GM23248 (cell line): Measurements from ENCODE around the gene FBXL2. TPM values are rescaled to one million over a fixed set of nuclear protein-coding genes. Genes with fewer than 3 reads are reported as not detected.
A peak's percentile ranks its signal among the peaks of the same experiment; 100 is the strongest.

Source experiments
- DNase-seq: peaks from one replicate; pipeline ENCODE4 v3.0.0-alpha.2; 2015
- H2AFZ ChIP-seq: fragments of 200-600 bp; sonication (generic); 2 replicates; pipeline ENCODE4 v1.6.1; 2016; ENCODE audit warnings: antibody characterized with exemption
- H3F3A ChIP-seq: fragments of 200-600 bp; sonication (generic); 2 replicates; pipeline ENCODE4 v1.6.1; 2016; ENCODE audit warnings: mild to moderate bottlenecking, antibody characterized with exemption, mixed run types; ENCODE audit not compliant: insufficient read depth
- H3K27ac ChIP-seq: fragments of 200-600 bp; sonication (generic); 2 replicates; pipeline ENCODE4 v1.5.1; 2016; ENCODE audit warnings: mild to moderate bottlenecking
- H3K27me3 ChIP-seq: fragments of 200-600 bp; sonication (generic); replicated peaks from 2 replicates; pipeline ENCODE4 v1.6.1; 2016; ENCODE audit warnings: mild to moderate bottlenecking; ENCODE audit not compliant: insufficient read depth
- H3K36me3 ChIP-seq: fragments of 200-600 bp; sonication (generic); 2 replicates; pipeline ENCODE4 v1.6.1; 2016; ENCODE audit warnings: low read depth, mild to moderate bottlenecking
- H3K4me1 ChIP-seq: fragments of 200-600 bp; sonication (generic); 2 replicates; pipeline ENCODE4 v1.6.1; 2016; ENCODE audit warnings: mild to moderate bottlenecking; ENCODE audit not compliant: insufficient read depth
- H3K4me2 ChIP-seq: fragments of 200-600 bp; sonication (generic); one replicate; pipeline ENCODE4 v1.6.1; 2016; ENCODE audit warnings: mild to moderate bottlenecking; ENCODE audit not compliant: unreplicated experiment
- H3K4me3 ChIP-seq: fragments of 200-600 bp; sonication (generic); 2 replicates; pipeline ENCODE4 v1.5.1; 2016; ENCODE audit warnings: mild to moderate bottlenecking
- H3K79me2 ChIP-seq: fragments of 200-600 bp; sonication (generic); 2 replicates; pipeline ENCODE4 v1.6.1; 2016; ENCODE audit warnings: mild to moderate bottlenecking; ENCODE audit not compliant: insufficient read depth
- H3K9ac ChIP-seq: fragments of 200-600 bp; sonication (generic); 2 replicates; pipeline ENCODE4 v1.6.1; 2016; ENCODE audit warnings: mild to moderate bottlenecking
- H3K9me2 ChIP-seq: fragments of 200-600 bp; sonication (generic); 2 replicates; pipeline ENCODE4 v1.6.1; 2016; ENCODE audit warnings: mixed run types, mild to moderate bottlenecking, moderate library complexity; ENCODE audit not compliant: insufficient read depth
- H3K9me3 ChIP-seq: fragments of 200-600 bp; sonication (generic); one replicate; pipeline ENCODE4 v1.6.1; 2017; ENCODE audit warnings: low read depth
- H4K20me1 ChIP-seq: fragments of 200-600 bp; sonication (generic); 2 replicates; pipeline ENCODE4 v1.6.0; 2016; ENCODE audit not compliant: insufficient read depth
- EZH2 ChIP-seq: fragments of 200-600 bp; sonication (generic); IDR thresholded peaks from 2 replicates; pipeline ENCODE4 v1.6.1; 2018; ENCODE audit warnings: antibody characterized with exemption, mild to moderate bottlenecking; ENCODE audit not compliant: insufficient read depth, poor library complexity, severe bottlenecking
- EZH2phosphoT487 ChIP-seq: fragments of 200-600 bp; sonication (generic); IDR thresholded peaks from 2 replicates; pipeline ENCODE4 v1.6.1; 2018; ENCODE audit warnings: antibody characterized with exemption, moderate library complexity, mild to moderate bottlenecking, low read depth; ENCODE audit not compliant: insufficient read depth
- WGBS, 2 experiments: methylation state at CpG; one replicate each; pipeline ENCODE4 v1.1.6; 2015 to 2017; ENCODE audit warnings: low lambda C conversion rate in 2 of 2, low coverage in 1 of 2; ENCODE audit errors: missing lambda C conversion rate in 2 of 2; 5-methylcytosine and 5-hydroxymethylcytosine counted together
- in situ Hi-C: fragments of 300-500 bp; cut with MboI; formaldehyde crosslinking; loops from 2 replicates; pipeline ENCODE4 v1.15.0; 2020
- polyA plus RNA-seq: library from polyadenylated mRNA; unstranded; fragments of >200 nt; fragmentation: Nextera tagmentation; extraction: Ambion mirVana; gene quantifications from 2 replicates; pipeline ENCODE4 v1.2.1, GENCODE V29; 2016
- total RNA-seq: library from RNA; depleted of rRNA; stranded (reverse); fragments of >200 nt; shearing (Covaris generic); gene quantifications from 2 replicates; pipeline ENCODE4 v1.2.3, GENCODE V29; 2014

Gene FBXL2
- total and polyA plus RNA-seq, 2 experiments from 2014 or later: 3.2 to 3.4 TPM

DNA sequence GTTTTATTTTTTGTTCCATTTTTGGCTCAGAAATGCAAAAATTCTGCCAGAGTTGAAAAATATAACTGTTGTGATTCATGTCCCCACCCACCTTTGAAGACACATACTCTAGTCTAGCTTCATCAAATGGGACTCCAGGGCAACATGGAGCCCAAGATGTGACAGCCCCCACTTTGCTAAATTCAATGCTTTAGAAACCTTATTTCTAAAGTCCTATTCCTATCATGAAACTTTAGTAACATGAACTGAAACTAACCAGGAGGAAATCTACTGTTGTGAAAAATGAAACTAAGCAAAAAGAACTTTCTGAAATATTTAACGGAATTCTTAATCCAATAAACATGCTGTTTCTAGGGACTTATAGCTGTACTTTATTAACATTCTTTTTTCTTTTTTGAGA lies 142.7 kb downstream of the FBXL2 start:
- TF ChIP-seq EZH2phosphoT487 (no peak), EZH2 (no peak)
- no peaks in the 10 kb centered on the region for H3K27me3 ChIP-seq
- peaks cover 100% of the 10 kb centered on the region for H3K79me2 ChIP-seq
- no peak overlapping the region for H3K4me2 ChIP-seq
- H3K9me3 ChIP-seq: no peaks in the 10 kb centered on the region
- peaks cover 11% of the 10 kb centered on the region; the same call in 1 of the 2 replicates for H3F3A ChIP-seq
- no peak overlapping the region for H3K27ac ChIP-seq
- peaks cover 34% of the 10 kb centered on the region for H3K36me3 ChIP-seq
- no peak overlapping the region for H2AFZ ChIP-seq
- no peak overlapping the region for H3K9ac ChIP-seq
- DNase-seq: no peak
- H3K9me2 ChIP-seq: no peaks in the 10 kb centered on the region
- in situ Hi-C loops: no loop called here
- H3K4me1 ChIP-seq: peaks cover 13% of the 10 kb centered on the region
- no peak overlapping the region for H3K4me3 ChIP-seq
- 95 to 96% methylated on average over 1 of the region's 1 CpG for WGBS, 2 experiments
- 0 out of 2 replicates have a peak, but pooled peaks cover 5% of the 10 kb centered on the region for H4K20me1 ChIP-seq

DNA sequence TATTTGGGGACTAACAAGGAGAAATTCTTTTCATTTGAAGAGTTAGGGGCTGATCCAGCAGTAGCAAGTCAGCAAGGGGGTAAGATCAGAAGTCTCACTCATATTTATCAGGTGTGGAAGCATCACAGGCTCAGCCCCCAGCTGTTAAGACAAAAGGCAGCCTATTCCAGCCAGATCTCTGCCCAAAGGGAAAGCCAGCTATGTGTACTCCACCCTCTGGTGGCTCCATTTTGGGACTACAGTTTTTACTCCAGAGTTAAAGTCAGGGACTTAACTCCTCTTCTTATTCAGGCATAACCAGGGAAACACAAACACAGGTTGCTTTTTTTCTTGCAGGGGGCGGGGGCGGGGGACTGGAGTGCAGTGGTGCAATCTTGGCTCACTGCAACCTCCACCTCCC lies 143.7 kb downstream of the FBXL2 start:
- no peak overlapping the region for H2AFZ ChIP-seq
- DNase-seq: no peak
- H3K36me3 ChIP-seq: peaks cover 34% of the 10 kb centered on the region
- H4K20me1 ChIP-seq: 0 out of 2 replicates have a peak, but pooled peaks cover 5% of the 10 kb centered on the region
- no peaks in the 10 kb centered on the region for H3K9me2 ChIP-seq
- peaks cover 13% of the 10 kb centered on the region for H3K4me1 ChIP-seq
- H3K27ac ChIP-seq: no peak overlapping the region
- H3K4me3 ChIP-seq: no peak overlapping the region
- H3K9me3 ChIP-seq: no peaks in the 10 kb centered on the region
- H3K4me2 ChIP-seq: no peak overlapping the region
- H3K79me2 ChIP-seq: peaks cover 100% of the 10 kb centered on the region
- no peak for TF ChIP-seq EZH2
- TF ChIP-seq EZH2phosphoT487: no peak
- peaks cover 11% of the 10 kb centered on the region; the same call in 1 of the 2 replicates for H3F3A ChIP-seq
- no peaks in the 10 kb centered on the region for H3K27me3 ChIP-seq
- H3K9ac ChIP-seq: no peak overlapping the region
- WGBS, 2 experiments: 94 to 96% methylated on average over 2 of the region's 2 CpGs
- in situ Hi-C loops: no loop called here

DNA sequence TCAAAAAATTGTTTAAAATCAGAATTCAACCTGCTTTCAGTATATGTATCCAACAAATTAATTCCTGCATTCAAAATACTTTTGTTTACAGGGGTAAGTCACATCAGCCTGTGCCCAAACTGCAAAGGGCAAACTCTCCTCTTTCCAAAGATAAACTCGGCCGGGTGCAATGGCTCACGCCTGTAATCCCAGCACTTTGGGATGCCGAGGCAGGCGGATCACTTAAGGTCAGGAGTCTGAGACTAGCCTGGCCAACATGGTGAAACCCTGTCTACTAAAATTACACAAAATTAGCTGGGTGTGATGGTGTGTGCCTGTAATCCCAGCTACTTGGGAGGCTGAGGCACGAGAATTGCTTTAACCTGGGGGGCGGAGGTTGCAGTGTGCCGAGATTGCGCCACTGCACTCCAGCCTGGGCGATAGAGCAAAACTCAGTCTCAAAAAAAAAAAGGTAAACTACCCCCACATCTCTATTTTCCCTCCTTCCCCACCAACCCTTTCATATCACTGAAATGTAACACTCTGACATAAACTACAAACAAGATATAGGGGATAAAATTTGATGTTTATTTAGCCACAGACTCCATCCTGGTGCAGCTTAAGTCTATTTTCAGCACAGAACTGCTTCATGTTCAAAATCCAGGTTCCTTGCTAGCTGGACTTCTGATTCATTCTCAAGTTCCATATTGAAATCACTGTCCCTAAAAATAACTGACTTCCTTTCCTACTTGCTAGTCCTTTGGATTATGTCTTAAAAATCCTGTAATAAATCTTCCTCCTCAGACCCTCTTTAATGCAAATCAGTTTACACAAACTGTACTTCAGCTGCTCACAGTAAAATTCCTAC lies 147.6 kb downstream of the FBXL2 start:
- 96 to 98% methylated on average over 10 of the region's 10 CpGs for WGBS, 2 experiments
- H3K9ac ChIP-seq: no peak overlapping the region
- no peaks in the 10 kb centered on the region for H3K9me2 ChIP-seq
- peaks cover 10% of the 10 kb centered on the region; the same call in 1 of the 2 replicates for H4K20me1 ChIP-seq
- TF ChIP-seq EZH2phosphoT487: no peak
- TF ChIP-seq EZH2: no peak
- in situ Hi-C loops: no loop called here
- H3K79me2 ChIP-seq: peaks cover 100% of the 10 kb centered on the region
- H3K27me3 ChIP-seq: no peaks in the 10 kb centered on the region
- no peak overlapping the region for H2AFZ ChIP-seq
- H3K4me1 ChIP-seq: peaks cover 7% of the 10 kb centered on the region; the same call in 1 of the 2 replicates
- H3F3A ChIP-seq: 0 out of 2 replicates have a peak, but pooled peaks cover 4% of the 10 kb centered on the region
- H3K4me2 ChIP-seq: no peak overlapping the region
- DNase-seq: peak; percentile 14
- no peak overlapping the region for H3K4me3 ChIP-seq
- no peak overlapping the region for H3K27ac ChIP-seq
- H3K36me3 ChIP-seq: peaks cover 27% of the 10 kb centered on the region
- H3K9me3 ChIP-seq: no peaks in the 10 kb centered on the region

DNA sequence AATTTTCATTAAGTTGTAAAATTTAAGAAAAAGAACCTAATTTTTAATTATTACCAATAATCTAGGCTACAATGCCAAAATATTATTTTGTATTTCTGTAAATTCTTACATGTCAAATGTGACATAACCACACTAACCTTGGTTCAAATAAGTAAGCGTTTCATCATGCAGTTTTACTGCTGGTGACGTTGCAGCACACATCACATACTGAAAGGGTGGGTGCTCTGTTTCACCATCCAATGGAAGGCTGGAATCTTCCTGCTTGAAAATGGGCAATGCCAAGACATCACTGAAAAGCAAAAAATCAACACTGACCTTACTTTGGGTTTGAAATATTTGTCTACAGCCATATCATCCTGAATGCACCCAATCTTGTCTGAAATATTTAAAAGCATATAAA lies 148.2 kb downstream of the FBXL2 start:
- Histone ChIP-seq H3K27ac (no peak overlapping the region), H3K4me2 (no peak overlapping the region), H3K79me2 (peaks cover 100% of the 10 kb centered on the region), H3K4me3 (no peak overlapping the region), H3K36me3 (peaks cover 23% of the 10 kb centered on the region), H3K27me3 (no peaks in the 10 kb centered on the region), H2AFZ (no peak overlapping the region), H3K9me2 (no peaks in the 10 kb centered on the region), H3K9ac (no peak overlapping the region), H3K9me3 (no peaks in the 10 kb centered on the region), H4K20me1 (peaks cover 11% of the 10 kb centered on the region; the same call in 1 of the 2 replicates), H3F3A (no peaks in the 10 kb centered on the region), H3K4me1 (peaks cover 4% of the 10 kb centered on the region; the same call in 1 of the 2 replicates)
- WGBS, 2 experiments: 72 to 75% methylated on average over 2 of the region's 2 CpGs
- no peak for TF ChIP-seq EZH2phosphoT487
- TF ChIP-seq EZH2: no peak
- in situ Hi-C loops: no loop called here
- peak; percentile 10 for DNase-seq
